K562 (cell line): ENCODE data around the gene MRPL28. TPM values are rescaled to one million over a fixed set of nuclear protein-coding genes. Genes with fewer than 3 reads are reported as not detected.
"Not testable (repeated sequence)": the region's sequence is repeated elsewhere in the genome, so short reads cannot be mapped to it uniquely, and the experiment has no call there.

Experiments used
- ATAC-seq: fragments of 200-7000 bp; cut with Tn5 transposase; 3 replicates; pipeline ENCODE4 v1.9.1; 2020; ENCODE audit warnings: moderate library complexity
- BruUV-seq: library from RNA; stranded (reverse); fragments of 400-500 nt; replicated peaks from 2 replicates; lab custom pipeline; 2021; lab: Mats Ljungman, UMichigan
- CTCF ChIA-PET: fragments of 300-600 bp; formaldehyde crosslinking; extraction: SDS; loops from one replicate; lab custom pipeline; 2021; ENCODE audit warnings: low intra/inter-chr PET ratio; lab: Yijun Ruan, JAX
- POLR2A ChIA-PET: fragments of 300-600, 350-650 bp; sonication (Branson Sonifier 250); formaldehyde crosslinking; extraction: SDS; loops from one replicate; lab custom pipeline; 2021; ENCODE audit warnings: antibody characterized with exemption, inconsistent platforms; lab: Yijun Ruan, JAX
- DNase-seq, 4 experiments: peaks; one replicate each; pipeline versions ENCODE4 v3.0.0 to v3.0.0-alpha.2; 2011 to 2018; ENCODE audit warnings: low spot score in 3 of 4, mixed read lengths in 3 of 4; ENCODE audit errors: extremely low read depth in 1 of 4
- FAIRE-seq: peaks from 2 replicates; lab custom pipeline; 2011; peaks lifted over from hg19 to GRCh38; lab: Jason Lieb, UNC
- H2AFZ ChIP-seq: 2 replicates; pipeline ENCODE4 v1.6.0; 2011; ENCODE audit warnings: low read depth, low read length, control low read depth, inconsistent platforms
- H3K27ac ChIP-seq: fragments of 200-600 bp; 3 replicates; pipeline ENCODE4 v1.8.0; 2011; ENCODE audit warnings: low read depth, mild to moderate bottlenecking, control low read depth, inconsistent platforms, low read length, moderate library complexity, mixed read lengths; ENCODE audit errors: extremely low read depth
- H3K27me3 ChIP-seq, 2 experiments: fragments of 300-600 bp in 1 of 2; 2 replicates in 1 of 2; 3 replicates in 1 of 2; pipeline versions ENCODE4 v1.6.0 to v1.8.0; 2011; ENCODE audit warnings: inconsistent platforms in 2 of 2, low read length in 2 of 2, mild to moderate bottlenecking in 1 of 2, mixed read lengths in 1 of 2, moderate library complexity in 1 of 2; ENCODE audit not compliant: control insufficient read depth in 2 of 2, insufficient read depth in 2 of 2
- H3K36me3 ChIP-seq: fragments of 300-600 bp; 3 replicates; pipeline ENCODE4 v1.8.0; 2011; ENCODE audit warnings: mild to moderate bottlenecking, low read length, inconsistent platforms; ENCODE audit not compliant: control insufficient read depth, insufficient read depth
- H3K4me1 ChIP-seq, 2 experiments: fragments of 200-600 bp in 1 of 2; replicated peaks in 1 of 2; 2 replicates in 1 of 2; 3 replicates in 1 of 2; pipeline versions ENCODE4 v1.5.1 to v1.8.0; 2011; ENCODE audit warnings: inconsistent platforms in 2 of 2, low read length in 2 of 2, mild to moderate bottlenecking in 1 of 2, mixed read lengths in 1 of 2, moderate library complexity in 1 of 2; ENCODE audit not compliant: control insufficient read depth in 2 of 2, insufficient read depth in 2 of 2
- H3K4me2 ChIP-seq: 2 replicates; pipeline ENCODE4 v1.6.1; 2011; ENCODE audit warnings: low read length, control low read depth, inconsistent platforms, mixed read lengths; ENCODE audit not compliant: insufficient read depth
- H3K4me3 ChIP-seq: fragments of 200-600 bp; sonication (generic), shearing (Covaris generic); 2 replicates; pipeline ENCODE4 v1.5.1; 2016; ENCODE audit warnings: control low read depth, inconsistent platforms
- H3K79me2 ChIP-seq: fragments of 200-600 bp; 3 replicates; pipeline ENCODE4 v1.8.0; 2011; ENCODE audit warnings: low read length, inconsistent platforms; ENCODE audit not compliant: control insufficient read depth, insufficient read depth
- H3K9ac ChIP-seq, 2 experiments: 2 replicates each; pipeline versions ENCODE4 v1.6.0 to v1.6.1; 2011; ENCODE audit warnings: low read depth in 2 of 2, low read length in 2 of 2, control low read depth in 1 of 2, inconsistent platforms in 1 of 2, mild to moderate bottlenecking in 1 of 2, mixed read lengths in 1 of 2; ENCODE audit not compliant: insufficient read depth in 1 of 2
- H3K9me1 ChIP-seq: one replicate; pipeline ENCODE4 v1.6.0; 2011; ENCODE audit warnings: inconsistent platforms, mild to moderate bottlenecking, low read length, moderate library complexity; ENCODE audit not compliant: control insufficient read depth, insufficient read depth
- H3K9me3 ChIP-seq: replicated peaks from 2 replicates; pipeline ENCODE4 v1.5.1; 2011; ENCODE audit warnings: low read depth, low read length, inconsistent platforms; ENCODE audit not compliant: control insufficient read depth, insufficient read depth
- H4K20me1 ChIP-seq: replicated peaks from 2 replicates; pipeline ENCODE4 v1.6.1; 2011; ENCODE audit warnings: low read length, inconsistent platforms, mixed read lengths; ENCODE audit not compliant: control insufficient read depth, insufficient read depth
- BRD4 ChIP-seq: fragments of 200-600 bp; sonication (generic); IDR thresholded peaks from 2 replicates; pipeline ENCODE4 v1.6.1; 2017; ENCODE audit warnings: inconsistent platforms
- MED1 ChIP-seq: sonication (generic); formaldehyde crosslinking; IDR thresholded peaks from 2 replicates; pipeline ENCODE4 v1.8.1; 2023; ENCODE audit warnings: missing genetic modification reagents, borderline replicate concordance
- WGBS: fragments of 100-300 bp; shearing (Covaris generic); methylation state at CpG from one replicate; pipeline ENCODE4 v1.1.6; 2016; ENCODE audit warnings: low coverage, mixed read lengths; ENCODE audit not compliant: insufficient coverage; ENCODE audit errors: missing lambda C conversion rate; 5-methylcytosine and 5-hydroxymethylcytosine counted together
- in situ Hi-C: fragments of 300-500 bp; cut with MboI; formaldehyde crosslinking; loops from 4 replicates; pipeline ENCODE4 v1.15.0; 2018; ENCODE audit warnings: inconsistent platforms, mixed read lengths
- intact Hi-C: fragments of 100-400 bp; cut with micrococcal nuclease; formaldehyde crosslinking; loops from 2 replicates; pipeline ENCODE4 v1.14.2; 2022
- polyA plus RNA-seq, 8 experiments: library from polyadenylated mRNA; depleted of rRNA in 4 of 8; stranded (reverse) in 5 of 8; unstranded in 3 of 8; fragments of >200 nt; fragmentation: Nextera tagmentation in 2 of 8; fragmentation: Illumina TruSeq in 1 of 8; extraction: Ambion mirVana in 2 of 8; extraction: Trizol in 1 of 8; gene quantifications; 2 replicates each; pipeline versions ENCODE4 v1.2.1 to v1.2.3, GENCODE V29; 2011 to 2014; ENCODE audit warnings: inconsistent platforms in 1 of 8, missing spikeins in 1 of 8
- total RNA-seq, 7 experiments: library from RNA; depleted of rRNA in 6 of 7; stranded (reverse); fragments of >200 nt in 6 of 7; fragmentation: Illumina TruSeq in 2 of 7; extraction: Trizol in 2 of 7; gene quantifications; 2 replicates each; pipeline versions ENCODE4 v1.2.1 to v1.2.3, GENCODE V29; 2011 to 2021; ENCODE audit warnings: low replicate concordance in 1 of 7

MRPL28 gene
- total and polyA plus RNA-seq, 9 of the 15 experiments (the other 6 are each of a cell fraction or from before 2014, with no cell fraction given): 2.5 to 323 (median 175) TPM

GRCh38 chr16:333406-334094 is 36.8 kb downstream of the MRPL28 start:
- intact Hi-C loops: no loop called here
- Histone ChIP-seq H3K4me1 (peaks cover 34 to 36% of the 10 kb centered on the region in 2 experiments), H3K4me3 (no peak overlapping the region), H3K79me2 (peaks cover 97% of the 10 kb centered on the region), H3K9me3 (no peaks in the 10 kb centered on the region)
- POLR2A ChIA-PET: no interaction called here
- DNase-seq: no peak
- FAIRE-seq: no peak
- no peak for TF ChIP-seq BRD4
- peak; percentile 24; the same call in 1 of the 2 replicates for TF ChIP-seq MED1 (CRISPR knock-in tag)
- TF ChIP-seq, all 486 proteins: peak for 1
- 68% methylated on average over 5 of the region's 6 CpGs for WGBS
- no peak overlapping the region for H2AFZ ChIP-seq
- H3K27me3 ChIP-seq: no peaks in the 10 kb centered on the region
- peaks cover 5% of the 10 kb centered on the region for H3K9me1 ChIP-seq
- no peak overlapping the region; the same call in 2 of the 3 replicates for H3K27ac ChIP-seq
- H3K4me2 ChIP-seq: no peak overlapping the region
- in situ Hi-C loops: no loop called here
- BruUV-seq: no TSS peak
- peaks cover 9% of the 10 kb centered on the region; the same call in 1 of the 3 replicates for H3K36me3 ChIP-seq
- CTCF ChIA-PET: no interaction called here
- H4K20me1 ChIP-seq: peaks cover 35% of the 10 kb centered on the region
- ATAC-seq: no peak
- no peak overlapping the region for H3K9ac ChIP-seq

- H3K27ac ChIP-seq: 0 out of 3 replicates have a peak overlapping the region, but pooled peaks have one; percentile 0
Measured at GRCh38 chr16:331181-331814, 39.0 kb downstream of the MRPL28 start.

More at GRCh38 chr16:331181-331814, 39.0 kb downstream of the MRPL28 start:
- WGBS: 68% methylated on average over 5 of the region's 6 CpGs
- H3K79me2 ChIP-seq: peaks cover 92% of the 10 kb centered on the region
- peaks cover 28 to 30% of the 10 kb centered on the region in 2 experiments for H3K4me1 ChIP-seq
- POLR2A ChIA-PET: interaction anchor here (0.6 to 0.8 kb wide), 2 partner anchors 9 to 19 kb away, joined by 3 to 5 read pairs; no protein-coding TSS in a partner anchor
- H2AFZ ChIP-seq, H3K4me3 ChIP-seq, DNase-seq, H3K36me3 ChIP-seq, H3K9me1 ChIP-seq, CTCF ChIA-PET, H3K4me2 ChIP-seq, ATAC-seq, BruUV-seq, H3K27me3 ChIP-seq, in situ Hi-C loops, intact Hi-C loops, H3K9me3 ChIP-seq: not testable (repeated sequence)
- peak overlapping the region in 1 of 2 experiments; percentile 76; a peak in 1 of 4 replicates for H3K9ac ChIP-seq
- H4K20me1 ChIP-seq: peaks cover 33% of the 10 kb centered on the region
- FAIRE-seq: peak; percentile 71
